GM12872 (cell line): ENCODE results near the gene ZDHHC17.

ENCODE experiments used
- CTCF ChIP-seq: IDR thresholded peaks from 3 replicates; pipeline ENCODE4 v1.5.1; 2011; ENCODE audit warnings: low read depth, mild to moderate bottlenecking, low read length, moderate library complexity; ENCODE audit not compliant: insufficient read depth

Gene ZDHHC17

DNA sequence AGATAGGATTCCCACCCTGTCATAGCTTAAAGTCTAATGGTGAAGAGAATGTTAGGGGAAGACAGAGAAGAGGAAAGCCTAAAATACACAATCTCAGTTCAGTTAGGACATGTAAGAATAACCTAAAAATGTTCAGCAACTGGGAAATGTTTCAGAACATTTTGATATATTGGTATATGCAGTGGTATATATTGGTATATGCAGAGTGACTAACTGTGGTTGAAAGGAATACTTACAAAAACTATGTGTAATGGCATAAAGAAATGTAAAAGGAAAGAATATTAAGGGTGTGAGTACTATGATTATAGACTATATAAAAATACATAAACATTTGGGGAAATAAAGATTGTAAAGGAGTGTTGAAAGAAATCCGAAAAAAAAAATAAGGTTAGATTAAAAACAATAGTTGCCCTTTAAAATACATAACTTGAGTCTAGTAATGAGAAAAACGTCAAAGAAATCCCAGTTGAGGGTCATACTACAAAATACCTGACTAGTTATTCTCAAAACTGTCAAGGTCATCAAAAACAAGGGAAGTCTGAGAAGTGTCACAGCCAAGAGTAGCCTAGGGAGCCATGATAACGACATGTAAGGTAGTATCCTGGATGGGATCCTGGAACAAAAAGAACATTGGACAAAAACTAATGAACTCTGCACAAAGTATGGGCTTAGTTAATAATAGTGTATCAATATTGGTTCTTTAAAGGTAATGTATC is 25.6 kb downstream of the ZDHHC17 start:
- no peak for TF ChIP-seq CTCF

- TF ChIP-seq CTCF: peak; percentile 34
Measured at GRCh38 chr12:76790564-76791552, 26.9 kb downstream of the ZDHHC17 start.

DNA sequence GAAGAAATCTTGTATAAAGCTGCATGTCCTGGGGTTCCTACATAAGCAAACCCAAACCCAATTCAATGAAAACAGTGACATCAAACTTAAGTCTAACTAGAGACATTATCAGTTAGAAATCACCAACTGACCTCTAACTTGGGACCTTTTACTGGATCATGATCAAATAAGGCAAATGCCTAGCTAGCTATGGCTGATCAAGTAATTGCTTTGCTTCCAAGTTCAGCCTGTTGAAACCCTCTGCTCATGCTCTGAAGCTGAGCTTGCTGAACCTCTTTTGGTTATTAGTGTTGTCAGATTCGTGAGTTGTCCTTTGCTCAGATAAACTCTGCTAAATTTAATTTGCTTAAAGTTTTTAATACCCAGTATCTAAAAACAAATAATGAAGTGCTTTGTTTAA is 28.9 kb downstream of the ZDHHC17 start:
- no peak for TF ChIP-seq CTCF

GRCh38 chr12:76798864-76799263 is 34.9 kb downstream of the ZDHHC17 start:
- no peak for TF ChIP-seq CTCF

GRCh38 chr12:76799362-76799761 is 35.4 kb downstream of the ZDHHC17 start:
- no peak for TF ChIP-seq CTCF

DNA sequence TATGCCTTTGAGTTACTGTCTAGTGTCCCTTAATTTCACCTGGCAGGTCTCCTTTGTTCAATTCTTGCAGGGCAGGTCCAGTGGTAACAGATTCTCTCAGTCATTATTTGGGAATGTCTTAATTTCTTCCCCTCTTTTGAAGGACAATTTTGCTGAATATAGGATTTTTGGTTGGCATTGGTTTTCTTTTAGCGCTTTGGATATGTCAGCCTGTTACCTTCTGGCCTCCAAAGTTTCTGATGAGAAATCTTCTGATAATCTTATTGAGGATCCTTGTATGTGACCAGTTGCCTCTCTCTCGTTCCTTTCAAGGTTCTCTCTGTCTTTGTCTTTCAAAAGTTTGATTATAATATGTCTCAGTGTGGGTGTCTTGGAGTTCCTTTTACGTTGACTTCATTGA is 38.1 kb downstream of the ZDHHC17 start:
- no peak for TF ChIP-seq CTCF

GRCh38 chr12:76804435-76804976 is 40.6 kb downstream of the ZDHHC17 start:
- TF ChIP-seq CTCF: no peak
